Stromal cell of bone marrow (primary cell): ENCODE results near the gene ATPAF1.
"Not testable (repeated sequence)": the region's sequence is repeated elsewhere in the genome, so short reads cannot be mapped to it uniquely, and the experiment has no call there.

Experiments
- DNase-seq: peaks from one replicate; pipeline ENCODE4 v3.0.0-alpha.2; 2012; ENCODE audit warnings: low read depth

ATPAF1 gene

GRCh38 chr1:46681333-46682034 lies 13.3 kb upstream of the ATPAF1 start:
- no peak for DNase-seq

GRCh38 chr1:46679789-46680573 lies 11.8 kb upstream of the ATPAF1 start:
- no peak for DNase-seq

GRCh38 chr1:46677339-46677738 lies 9.2 kb upstream of the ATPAF1 start:
- no peak for DNase-seq

DNA sequence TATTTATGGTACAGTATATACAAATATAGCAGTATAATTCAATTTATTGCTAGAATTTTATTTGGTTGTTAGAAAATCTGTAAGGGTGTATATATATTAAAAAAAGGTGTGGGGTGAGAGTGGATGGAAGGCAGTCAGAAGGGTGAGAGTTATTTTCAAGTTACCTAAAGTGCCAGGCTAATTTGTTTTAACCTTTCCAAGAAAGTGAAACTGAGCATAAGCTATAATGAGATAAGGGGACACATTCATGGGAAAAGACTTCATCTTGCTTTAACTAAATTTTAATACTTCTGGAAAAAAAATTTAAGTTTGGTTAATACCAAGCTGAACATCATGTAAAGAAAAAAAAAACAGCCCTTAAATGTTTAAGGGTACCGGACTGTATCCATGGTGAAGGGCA lies 8.4 kb upstream of the ATPAF1 start:
- no peak for DNase-seq

DNA sequence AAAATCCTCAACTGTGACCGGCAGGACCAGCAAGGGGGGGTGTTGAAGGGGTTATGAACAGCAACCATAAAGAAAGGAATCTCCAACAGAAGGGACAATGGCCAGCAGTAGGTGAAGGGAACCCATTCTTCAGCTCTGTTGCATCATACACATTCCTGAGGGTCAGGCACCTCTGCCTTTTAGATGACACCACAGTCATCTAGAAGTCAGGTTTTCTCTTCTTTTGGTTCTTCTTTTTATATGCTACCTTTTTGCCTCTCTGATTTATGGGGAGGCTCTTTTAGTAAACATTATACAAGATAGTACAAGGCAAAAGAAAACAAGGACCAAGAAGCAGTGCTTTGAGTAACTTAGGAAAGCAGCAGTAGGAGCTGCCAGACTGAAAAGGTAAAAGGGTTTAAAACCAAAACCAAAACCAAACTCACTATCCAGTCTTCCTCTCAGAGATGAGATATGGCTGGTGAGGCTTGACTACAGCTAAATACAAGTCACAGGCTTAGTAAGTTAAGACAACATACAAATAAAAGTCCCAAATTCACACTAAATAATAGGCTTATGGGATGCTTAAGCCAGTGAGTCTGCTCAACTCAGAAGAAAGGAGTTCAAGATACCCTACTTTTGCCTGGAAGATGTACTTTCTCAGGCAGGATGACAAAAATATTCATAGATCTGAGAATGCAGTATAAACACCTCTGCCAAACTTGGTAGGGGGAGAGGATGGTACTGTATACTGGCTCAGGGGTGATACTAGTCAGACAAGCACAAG lies 7.6 kb upstream of the ATPAF1 start:
- DNase-seq, result no peak

DNA sequence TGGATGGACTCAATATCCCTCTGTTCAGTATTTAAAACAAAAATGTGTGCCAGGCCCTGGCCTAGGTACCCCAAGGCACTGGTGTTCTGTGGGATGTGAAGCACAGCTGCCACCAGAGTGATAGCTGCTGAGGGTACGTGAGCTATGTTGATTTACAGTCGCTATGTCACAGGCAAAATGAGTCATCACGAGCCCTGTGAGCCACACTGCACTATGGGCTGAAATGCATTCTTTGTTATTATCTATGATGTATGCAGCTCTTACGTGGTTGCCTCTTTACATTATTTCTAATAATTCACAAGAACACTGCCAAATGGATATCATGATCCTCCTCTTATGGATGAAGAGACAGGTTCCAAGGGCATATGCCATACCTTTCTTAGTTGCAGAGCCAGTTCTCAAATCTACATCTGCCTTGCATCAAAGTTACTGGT lies 5.6 kb upstream of the ATPAF1 start:
- no peak for DNase-seq

GRCh38 chr1:46672696-46673095 lies 4.5 kb upstream of the ATPAF1 start:
- no peak for DNase-seq

DNA sequence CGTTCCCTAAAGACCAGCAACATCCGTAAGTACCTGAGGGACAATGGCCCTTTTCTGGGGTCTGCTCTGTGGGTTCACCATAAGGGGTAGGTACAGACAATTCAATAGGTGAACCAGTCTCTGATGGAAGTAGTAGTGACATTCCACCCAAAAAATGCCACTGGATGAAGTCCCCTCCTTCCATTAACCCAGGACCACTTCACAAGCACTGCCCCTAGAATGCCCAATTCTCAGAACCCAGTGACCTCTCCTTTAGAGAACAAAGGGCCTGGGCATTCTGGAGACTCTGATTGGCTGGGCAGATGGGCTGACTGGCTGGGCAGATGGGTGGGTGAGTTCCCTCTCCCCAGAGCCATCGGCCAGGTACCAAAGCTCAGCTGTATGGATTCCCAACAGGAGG lies 3.4 kb upstream of the ATPAF1 start, which contains the start of gene TEX38:
Gene TEX38, plus strand, starts transcription at position 301 of the 400 bp plus-strand sequence. Its CDS starts 81 bp downstream, at position 382.
- DNase-seq, result no peak

DNA sequence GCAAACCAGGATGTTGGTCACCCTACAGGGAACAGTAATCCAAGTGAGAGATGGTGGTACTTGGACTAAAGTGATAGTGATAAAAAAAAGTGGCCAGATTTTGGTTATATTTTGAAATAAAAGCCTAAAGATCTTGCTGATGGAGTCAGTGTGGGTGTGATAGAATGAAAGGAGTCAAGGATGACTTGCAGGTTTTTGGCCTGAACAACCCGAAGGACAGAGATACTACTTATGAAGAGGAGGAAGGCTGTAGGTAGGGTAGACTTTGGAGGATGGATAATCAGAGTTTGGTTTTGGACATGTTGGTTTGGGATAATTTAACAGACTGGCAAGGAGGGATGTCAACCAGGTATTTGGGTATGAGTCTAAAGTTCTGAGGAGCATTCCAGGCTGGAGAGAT lies 2.0 kb upstream of the ATPAF1 start:
- DNase-seq, result no peak

DNA sequence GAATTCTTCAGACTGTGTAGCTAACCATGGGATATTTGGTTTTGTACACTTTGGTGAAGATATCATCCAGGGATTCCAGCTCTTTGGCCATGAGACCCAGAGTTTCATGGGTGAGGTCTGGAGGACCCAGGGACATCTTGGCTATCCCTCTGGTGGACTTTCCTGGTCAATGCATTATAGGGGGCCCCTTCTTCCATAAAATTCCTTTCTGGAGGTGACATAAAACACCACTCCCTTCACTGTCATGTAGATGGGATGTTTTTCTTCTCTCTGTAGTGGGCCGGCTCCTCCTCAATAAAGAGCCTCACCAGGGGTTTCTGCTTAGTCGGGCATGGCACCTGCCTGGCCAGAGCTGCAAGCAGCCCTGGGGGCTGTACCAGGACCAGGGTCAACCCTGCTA lies 2.2 kb downstream of the ATPAF1 start:
- no peak for DNase-seq

DNA sequence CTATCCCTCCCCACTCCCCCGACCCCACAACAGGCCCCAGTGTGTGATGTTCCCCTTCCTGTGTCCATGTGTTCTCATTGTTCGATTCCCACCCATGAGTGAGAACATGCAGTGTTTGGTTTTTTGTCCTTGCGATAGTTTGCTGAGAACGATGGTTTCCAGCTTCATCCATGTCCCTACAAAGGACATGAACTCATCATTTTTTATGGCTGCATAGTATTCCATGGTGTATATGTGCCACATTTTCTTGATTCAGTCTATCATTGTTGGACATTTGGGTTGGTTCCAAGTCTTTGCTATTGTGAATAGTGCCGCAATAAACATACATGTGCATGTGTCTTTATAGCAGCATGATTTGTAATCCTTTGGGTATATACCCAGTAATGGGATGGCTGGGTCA lies 5.2 kb downstream of the ATPAF1 start:
- not testable (repeated sequence) for DNase-seq

- DNase-seq, result not testable (repeated sequence)
Observed at GRCh38 chr1:46660116-46660515, 8.0 kb downstream of the ATPAF1 start.

DNA sequence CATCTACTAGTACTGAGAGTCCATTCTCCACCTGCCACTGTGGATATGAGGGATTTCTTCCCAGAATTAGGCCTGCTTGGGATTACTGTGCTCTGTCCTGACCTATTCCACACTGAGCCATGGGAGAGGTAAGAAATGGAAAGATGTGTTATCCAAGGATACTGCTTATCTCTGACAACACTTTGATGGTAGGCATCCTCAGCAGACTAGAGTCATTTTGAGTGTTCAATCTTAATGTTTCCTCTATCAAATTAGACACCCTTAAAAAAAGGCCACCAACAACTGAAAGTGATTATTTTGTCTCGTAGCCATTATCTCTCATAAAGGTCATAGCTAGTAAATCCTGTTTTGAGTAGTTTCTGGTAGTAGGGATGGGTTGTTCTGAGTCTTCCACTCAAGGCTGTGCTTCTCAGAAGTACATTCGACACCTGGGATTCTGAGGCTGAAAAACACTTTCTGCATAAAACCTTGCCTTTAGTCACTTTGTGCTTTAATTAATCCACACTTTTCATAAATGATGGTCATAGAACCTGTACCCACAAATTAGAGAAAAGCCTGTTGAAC lies 8.8 kb downstream of the ATPAF1 start:
- no peak for DNase-seq

GRCh38 chr1:46657775-46658174 lies 10.4 kb downstream of the ATPAF1 start:
- no peak for DNase-seq

GRCh38 chr1:46656643-46657042 lies 11.5 kb downstream of the ATPAF1 start:
- DNase-seq, result no peak

DNA sequence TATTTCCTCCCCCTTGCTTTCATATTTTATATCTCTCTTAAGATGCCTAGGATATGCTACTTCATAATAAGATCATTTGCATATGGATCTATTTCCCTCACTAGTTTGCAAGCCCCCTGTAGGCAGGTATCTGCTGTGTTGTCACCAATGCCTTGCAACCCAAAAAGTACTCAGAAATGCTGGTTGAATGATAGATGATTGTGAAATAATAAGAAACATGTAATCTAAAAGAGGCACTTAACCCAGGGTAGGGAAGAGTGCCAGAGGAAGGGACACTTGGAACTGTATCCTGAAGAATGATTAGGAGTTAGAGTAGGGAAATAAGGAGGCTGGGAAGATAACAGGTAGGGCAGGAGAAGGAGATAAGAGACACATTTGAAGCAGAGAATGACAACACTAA lies 12.3 kb downstream of the ATPAF1 start:
- DNase-seq, result no peak

DNA sequence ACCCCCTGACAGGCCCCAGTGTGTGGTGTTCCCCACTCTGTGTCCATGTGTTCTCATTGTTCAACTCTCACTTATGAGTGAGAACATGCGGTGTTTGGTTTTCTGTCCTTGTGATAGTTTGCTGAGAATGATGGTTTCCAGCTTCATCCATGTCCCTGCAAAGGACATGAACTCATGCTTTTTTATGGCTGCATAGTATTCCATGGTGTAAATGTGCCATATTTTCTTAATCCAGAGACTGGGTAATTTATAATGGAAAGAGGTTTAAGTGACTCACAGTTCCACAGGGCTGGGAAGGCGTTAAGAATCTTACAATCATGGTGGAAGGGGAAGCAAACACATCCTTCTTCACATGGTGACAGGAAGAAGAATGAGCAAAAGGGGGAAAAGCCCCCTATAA lies 13.5 kb downstream of the ATPAF1 start:
- DNase-seq, result not testable (repeated sequence)

- no peak for DNase-seq
Observed at GRCh38 chr1:46654012-46654411, 14.2 kb downstream of the ATPAF1 start.

GRCh38 chr1:46653405-46653958 lies 14.7 kb downstream of the ATPAF1 start:
- DNase-seq, result no peak

- no peak for DNase-seq
Observed at GRCh38 chr1:46652321-46653100, 15.7 kb downstream of the ATPAF1 start.

- DNase-seq, result not testable (repeated sequence)
Observed at GRCh38 chr1:46651152-46651551, 17.0 kb downstream of the ATPAF1 start.
